Neuronal stem cell (in vitro differentiated cells): ENCODE results near the gene GH1. TPM values are rescaled to one million over a fixed set of nuclear protein-coding genes. Genes with fewer than 3 reads are reported as not detected.
"Not testable (repeated sequence)": the region's sequence is repeated elsewhere in the genome, so short reads cannot be mapped to it uniquely, and the experiment has no call there.

Experiments
- DNase-seq: peaks from one replicate; pipeline ENCODE4 v3.0.0-alpha.2; 2013; ENCODE audit warnings: low spot score
- H2AFZ ChIP-seq: one replicate; pipeline ENCODE4 v1.6.1; 2013; ENCODE audit warnings: mild to moderate bottlenecking, low read length, inconsistent platforms
- H2AK5ac ChIP-seq: 2 replicates; pipeline ENCODE4 v1.6.1; 2013; ENCODE audit warnings: low read depth, mild to moderate bottlenecking, inconsistent platforms, low read length, moderate library complexity, mixed read lengths
- H2BK120ac ChIP-seq: 2 replicates; pipeline ENCODE4 v1.6.1; 2013; ENCODE audit warnings: low read depth, mild to moderate bottlenecking, inconsistent platforms, low read length, moderate library complexity, mixed read lengths
- H2BK12ac ChIP-seq: one replicate; pipeline ENCODE4 v1.6.1; 2013; ENCODE audit warnings: low read length, inconsistent platforms
- H2BK15ac ChIP-seq: 2 replicates; pipeline ENCODE4 v1.6.1; 2013; ENCODE audit warnings: mild to moderate bottlenecking, low read length, inconsistent platforms, mixed read lengths
- H2BK5ac ChIP-seq: one replicate; pipeline ENCODE4 v1.6.1; 2013; ENCODE audit warnings: inconsistent platforms, mild to moderate bottlenecking, low read length, moderate library complexity
- H3K14ac ChIP-seq: one replicate; pipeline ENCODE4 v1.6.1; 2013; ENCODE audit warnings: low read length, inconsistent platforms
- H3K18ac ChIP-seq: 2 replicates; pipeline ENCODE4 v1.6.1; 2013; ENCODE audit warnings: low read length, inconsistent platforms
- H3K23ac ChIP-seq: 2 replicates; pipeline ENCODE4 v1.6.1; 2013; ENCODE audit warnings: low read depth, mild to moderate bottlenecking, mixed read lengths, low read length, inconsistent platforms; ENCODE audit not compliant: poor library complexity
- H3K27ac ChIP-seq: replicated peaks from 3 replicates; pipeline ENCODE4 v1.5.1; 2013; ENCODE audit warnings: low read length, inconsistent platforms
- H3K27me3 ChIP-seq, 3 experiments: 2 replicates each; pipeline ENCODE4 v1.6.1; 2013; ENCODE audit warnings: low read length in 3 of 3, mild to moderate bottlenecking in 2 of 3, inconsistent platforms in 1 of 3, low read depth in 1 of 3, mixed read lengths in 1 of 3, moderate library complexity in 1 of 3; ENCODE audit not compliant: control insufficient read depth in 3 of 3, insufficient read depth in 3 of 3
- H3K36me3 ChIP-seq, 2 donors: replicated peaks in 1 of 2; 2 replicates each; pipeline ENCODE4 v1.6.1; 2013; ENCODE audit warnings: low read length in 2 of 2; ENCODE audit not compliant: control insufficient read depth in 2 of 2, insufficient read depth in 2 of 2
- H3K4ac ChIP-seq: 2 replicates; pipeline ENCODE4 v1.6.1; 2013; ENCODE audit warnings: inconsistent platforms, mild to moderate bottlenecking, low read length, moderate library complexity
- H3K4me1 ChIP-seq, 2 donors: 1 replicate in 1 of 2; 2 replicates in 1 of 2; pipeline ENCODE4 v1.6.1; 2013; ENCODE audit warnings: low read length in 2 of 2, low read depth in 1 of 2; ENCODE audit not compliant: control insufficient read depth in 2 of 2, insufficient read depth in 1 of 2
- H3K4me2 ChIP-seq: one replicate; pipeline ENCODE4 v1.6.1; 2013; ENCODE audit warnings: mild to moderate bottlenecking, low read length, inconsistent platforms; ENCODE audit not compliant: insufficient read depth, poor library complexity, severe bottlenecking
- H3K4me3 ChIP-seq, 2 donors: 2 replicates each; pipeline ENCODE4 v1.5.1; 2013; ENCODE audit warnings: low read length in 2 of 2, mild to moderate bottlenecking in 2 of 2, inconsistent platforms in 1 of 2, moderate library complexity in 1 of 2
- H3K79me1 ChIP-seq: one replicate; pipeline ENCODE4 v1.6.1; 2013; ENCODE audit warnings: low read depth, mild to moderate bottlenecking, inconsistent platforms, low read length, moderate library complexity
- H3K9ac ChIP-seq: one replicate; pipeline ENCODE4 v1.6.1; 2013; ENCODE audit warnings: mild to moderate bottlenecking, low read depth, low read length, inconsistent platforms; ENCODE audit not compliant: poor library complexity
- H3K9me3 ChIP-seq, 2 donors: replicated peaks in 1 of 2; 2 replicates each; pipeline versions ENCODE3 to v1.6.1; 2013; ENCODE audit warnings: low read length in 2 of 2, mild to moderate bottlenecking in 2 of 2, inconsistent platforms in 1 of 2, low read depth in 1 of 2, mixed read lengths in 1 of 2, moderate library complexity in 1 of 2; ENCODE audit not compliant: control insufficient read depth in 2 of 2, insufficient read depth in 1 of 2
- H4K8ac ChIP-seq: one replicate; pipeline ENCODE4 v1.6.1; 2013; ENCODE audit warnings: low read depth, mild to moderate bottlenecking, inconsistent platforms, low read length, moderate library complexity
- H4K91ac ChIP-seq: one replicate; pipeline ENCODE4 v1.6.1; 2013; ENCODE audit warnings: low read length, low read depth, mild to moderate bottlenecking, inconsistent platforms; ENCODE audit not compliant: poor library complexity
- WGBS, 2 donors: extraction: QIAGEN DNeasy Blood & Tissue Kit; methylation state at CpG; one replicate each; pipeline ENCODE4 v1.1.7; 2013; ENCODE audit warnings: missing lambda C conversion rate in 2 of 2, mixed read lengths in 1 of 2; ENCODE audit not compliant: insufficient read length in 2 of 2, insufficient replicate concordance in 1 of 2; ENCODE audit errors: extremely low coverage in 2 of 2; 5-methylcytosine and 5-hydroxymethylcytosine counted together
- small RNA-seq: library from polyadenylated mRNA; stranded (forward); fragments of <200 nt; extraction: miRNeasy Mini kit (QIAGEN cat#:217004); gene quantifications from one replicate; pipeline ENCODE3, GENCODE V24; 2013; ENCODE audit not compliant: insufficient read depth

Gene GH1

DNA sequence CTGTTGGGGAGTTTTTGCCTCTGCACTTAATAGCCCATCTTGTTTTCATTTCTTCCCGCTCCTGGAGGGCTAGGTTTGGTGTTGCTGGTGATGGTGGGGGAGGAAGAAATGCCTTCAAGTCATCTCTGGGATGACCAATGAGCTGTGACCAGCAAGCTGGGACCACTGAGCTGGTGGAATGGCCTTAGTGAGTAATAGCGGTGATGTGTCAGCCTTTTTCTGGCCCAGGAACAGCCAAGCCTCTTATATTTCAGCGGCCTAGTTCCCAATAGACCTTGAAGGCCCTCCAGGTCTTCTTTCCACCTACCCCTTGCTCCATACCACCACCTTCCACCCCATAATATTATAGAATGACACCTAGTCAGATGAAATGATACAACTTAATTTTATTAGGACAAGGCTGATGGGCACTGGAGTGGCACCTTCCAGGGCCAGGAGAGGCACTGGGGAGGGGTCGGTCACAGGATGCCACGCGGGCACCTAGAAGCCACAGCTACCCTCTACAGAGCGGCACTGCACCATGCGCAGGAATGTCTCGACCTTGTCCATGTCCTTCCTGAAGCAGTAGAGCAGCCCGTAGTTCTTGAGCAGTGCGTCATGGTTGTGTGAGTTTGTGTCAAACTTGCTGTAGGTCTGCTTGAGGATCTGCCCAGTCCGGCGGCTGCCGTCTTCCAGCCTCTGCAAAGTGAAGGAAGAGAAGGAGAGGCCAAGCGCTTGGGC is 46.8 kb downstream of the GH1 start:
- H4K8ac ChIP-seq, H2BK120ac ChIP-seq, H3K36me3 ChIP-seq: not testable (repeated sequence)

DNA sequence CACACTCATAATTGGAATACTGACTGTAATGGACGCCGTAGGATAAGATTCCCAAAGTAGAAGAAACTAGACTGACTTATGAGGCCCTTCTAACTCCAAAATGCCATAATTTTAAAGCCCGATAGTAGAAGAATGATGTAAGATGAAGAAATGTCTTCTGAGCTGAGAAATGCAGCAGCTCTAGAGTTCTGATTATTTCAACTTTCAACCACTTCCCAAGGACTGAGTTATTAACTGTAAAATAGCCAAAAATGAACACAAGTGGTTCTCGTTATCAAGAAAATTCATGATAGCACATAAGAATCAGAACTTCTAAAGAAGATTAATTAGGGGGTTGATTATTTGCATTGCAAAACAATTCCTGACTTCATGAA is 48.4 kb downstream of the GH1 start:
- not testable (repeated sequence) for H3K18ac ChIP-seq, H3K14ac ChIP-seq, H3K4me1 ChIP-seq, H3K27ac ChIP-seq, H2AK5ac ChIP-seq, H3K4ac ChIP-seq, DNase-seq, H3K9ac ChIP-seq, H3K9me3 ChIP-seq, H3K23ac ChIP-seq, H3K4me2 ChIP-seq, H3K36me3 ChIP-seq, H3K79me1 ChIP-seq, H2AFZ ChIP-seq, H2BK5ac ChIP-seq, H2BK12ac ChIP-seq, H3K4me3 ChIP-seq, H4K8ac ChIP-seq, H2BK15ac ChIP-seq, H3K27me3 ChIP-seq, H2BK120ac ChIP-seq, H4K91ac ChIP-seq
- no CpG with 5 or more reads among the region's 4 CpGs for WGBS, 2 donors

More for the DNA sequence above, 46.8 kb downstream of the GH1 start:
- H4K91ac ChIP-seq, DNase-seq, H3K4me2 ChIP-seq, H2BK12ac ChIP-seq, H2AFZ ChIP-seq, H3K9ac ChIP-seq, H3K27me3 ChIP-seq, H3K23ac ChIP-seq, H2BK5ac ChIP-seq, H3K79me1 ChIP-seq, H3K4me3 ChIP-seq, H2AK5ac ChIP-seq, H2BK15ac ChIP-seq, H3K4me1 ChIP-seq, H3K4ac ChIP-seq, H3K18ac ChIP-seq, H3K27ac ChIP-seq, H3K9me3 ChIP-seq, H3K14ac ChIP-seq: not testable (repeated sequence)
- no CpG with 5 or more reads among the region's 15 CpGs for WGBS, 2 donors

DNA sequence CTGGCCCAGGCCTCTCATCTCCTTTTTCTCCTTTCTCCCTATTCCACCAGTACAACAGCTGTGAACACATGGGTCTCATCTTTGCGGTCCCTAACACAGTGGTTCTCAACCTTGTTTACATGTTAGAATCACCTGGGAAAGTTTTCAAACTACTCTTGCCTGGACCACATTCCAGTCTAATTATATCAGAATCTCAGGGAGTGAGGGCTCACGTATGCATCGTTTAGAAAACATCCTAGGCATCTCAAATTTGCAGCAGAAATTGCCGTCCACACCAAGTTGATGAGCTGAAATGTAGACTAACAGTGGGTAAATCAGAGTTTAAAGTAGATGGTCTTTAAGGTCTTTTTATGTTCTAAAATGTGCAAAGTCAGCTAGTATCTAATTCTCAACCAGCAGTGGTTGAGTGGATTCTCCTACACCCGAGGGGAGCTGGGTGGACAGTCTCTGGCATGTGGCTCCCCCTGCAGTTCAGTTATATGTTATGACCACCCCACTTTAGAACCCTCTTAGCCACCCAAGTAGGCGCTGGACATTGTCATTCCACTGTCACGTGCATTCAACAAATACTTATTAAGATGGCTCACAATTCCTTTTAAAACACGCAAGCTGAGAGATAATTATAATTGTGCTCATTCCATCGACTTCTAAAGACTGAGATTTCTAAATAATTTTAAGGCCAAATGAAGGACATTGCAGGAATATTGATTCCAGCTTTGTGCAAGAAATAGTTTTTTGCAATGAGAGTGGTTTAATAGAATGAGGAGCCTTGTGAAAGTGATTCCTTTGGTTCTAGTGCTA is 48.9 kb downstream of the GH1 start:
- H2AK5ac ChIP-seq, H3K9me3 ChIP-seq, H3K4me3 ChIP-seq, H3K9ac ChIP-seq, H3K27me3 ChIP-seq, H3K4me1 ChIP-seq, H2BK15ac ChIP-seq, H2BK12ac ChIP-seq, H3K4ac ChIP-seq, H3K4me2 ChIP-seq, H3K18ac ChIP-seq, H2BK5ac ChIP-seq, H4K91ac ChIP-seq, DNase-seq, H3K79me1 ChIP-seq, H3K23ac ChIP-seq, H2AFZ ChIP-seq, H2BK120ac ChIP-seq, H3K27ac ChIP-seq, H3K36me3 ChIP-seq, H3K14ac ChIP-seq, H4K8ac ChIP-seq: not testable (repeated sequence)
- WGBS, 2 donors = no CpG with 5 or more reads among the region's 9 CpGs

Small RNA genes lying within 50 kb of the gene (small RNA-seq; reads per million reads assigned to genes)
- gene AC040958.1 = not detected
- gene AC127029.1 = not detected
- gene GH1 = not detected
